HEK293 (cell line): ENCODE data around the gene LAD1.

Experiments used
- GFI1B ChIP-seq: fragments of 450-650 bp; formaldehyde crosslinking; IDR thresholded peaks from 2 replicates; pipeline ENCODE4 v1.5.1; 2016; ENCODE audit warnings: missing biosample characterization, missing genetic modification characterization
- SP7 ChIP-seq: fragments of 450-650 bp; formaldehyde crosslinking; IDR thresholded peaks from 2 replicates; pipeline ENCODE4 v1.5.1; 2016; ENCODE audit warnings: missing biosample characterization, missing genetic modification characterization
- ZBTB7A ChIP-seq: fragments of 450-650 bp; formaldehyde crosslinking; IDR thresholded peaks from 2 replicates; pipeline ENCODE4 v1.5.1; 2016; ENCODE audit warnings: low read depth, missing biosample characterization, missing genetic modification characterization
- ZEB2 ChIP-seq: fragments of 450-650 bp; formaldehyde crosslinking; IDR thresholded peaks from 2 replicates; pipeline ENCODE4 v1.5.1; 2016; ENCODE audit warnings: missing biosample characterization, missing genetic modification characterization
- ZFHX2 ChIP-seq: fragments of 450-650 bp; formaldehyde crosslinking; conservative IDR thresholded peaks from 2 replicates; pipeline ENCODE4 v1.5.1; 2016; ENCODE audit warnings: missing biosample characterization, missing genetic modification characterization
- ZNF311 ChIP-seq: fragments of 450-650 bp; formaldehyde crosslinking; IDR thresholded peaks from 2 replicates; pipeline ENCODE4 v1.5.1; 2017; ENCODE audit warnings: missing biosample characterization, missing genetic modification characterization, borderline replicate concordance
- ZNF426 ChIP-seq: fragments of 450-650 bp; formaldehyde crosslinking; IDR thresholded peaks from 2 replicates; pipeline ENCODE4 v1.5.1; 2017; ENCODE audit warnings: missing biosample characterization, missing genetic modification characterization, mild to moderate bottlenecking, inconsistent platforms, moderate library complexity
- ZNF677 ChIP-seq: fragments of 450-650 bp; IDR thresholded peaks from 2 replicates; pipeline ENCODE4 v1.5.0; 2018; ENCODE audit warnings: missing biosample characterization, mild to moderate bottlenecking, missing genetic modification characterization, moderate library complexity
- ZNF76 ChIP-seq: fragments of 450-650 bp; formaldehyde crosslinking; IDR thresholded peaks from 2 replicates; pipeline ENCODE4; 2016; ENCODE audit warnings: low read depth, missing biosample characterization, missing genetic modification characterization, borderline replicate concordance
- ZNF843 ChIP-seq: fragments of 450-650 bp; formaldehyde crosslinking; IDR thresholded peaks from 2 replicates; pipeline ENCODE4 v1.5.1; 2016; ENCODE audit warnings: missing biosample characterization, missing genetic modification characterization
- ZSCAN23 ChIP-seq: fragments of 450-650 bp; formaldehyde crosslinking; IDR thresholded peaks from 2 replicates; pipeline ENCODE4 v1.5.1; 2016; ENCODE audit warnings: missing biosample characterization, missing genetic modification characterization
- TF ChIP-seq, protein P1 (sequence below): fragments of 450-650 bp; formaldehyde crosslinking; IDR thresholded peaks from 2 replicates; pipeline ENCODE4 v1.5.1; 2016; ENCODE audit warnings: missing biosample characterization, missing genetic modification characterization
- TF ChIP-seq, protein P2 (sequence below): fragments of 450-650 bp; formaldehyde crosslinking; IDR thresholded peaks from 2 replicates; pipeline ENCODE4 v1.5.1; 2017; ENCODE audit warnings: missing biosample characterization, missing genetic modification characterization

DNA sequence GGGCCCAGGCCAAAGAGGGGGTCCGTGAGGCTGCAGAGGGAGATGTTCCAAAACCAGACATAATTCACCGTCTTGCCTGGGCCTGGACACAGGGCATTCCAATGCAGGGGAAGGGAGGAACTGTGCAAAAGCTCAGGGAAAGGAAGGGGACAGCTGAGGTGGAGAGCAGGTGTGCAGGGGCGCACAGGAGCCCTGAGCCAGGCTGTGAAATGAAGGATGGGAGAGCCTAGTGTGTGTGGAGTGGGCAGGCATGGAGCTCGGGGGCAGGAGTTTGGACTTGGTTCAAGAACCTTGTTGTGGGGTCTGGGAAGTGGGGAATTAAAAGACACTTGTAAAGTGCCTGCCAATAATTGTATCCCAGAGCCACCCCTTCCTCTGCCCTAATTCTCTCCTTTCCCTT is 20.1 kb upstream of the LAD1 start:
- TF ChIP-seq, protein P1, sequence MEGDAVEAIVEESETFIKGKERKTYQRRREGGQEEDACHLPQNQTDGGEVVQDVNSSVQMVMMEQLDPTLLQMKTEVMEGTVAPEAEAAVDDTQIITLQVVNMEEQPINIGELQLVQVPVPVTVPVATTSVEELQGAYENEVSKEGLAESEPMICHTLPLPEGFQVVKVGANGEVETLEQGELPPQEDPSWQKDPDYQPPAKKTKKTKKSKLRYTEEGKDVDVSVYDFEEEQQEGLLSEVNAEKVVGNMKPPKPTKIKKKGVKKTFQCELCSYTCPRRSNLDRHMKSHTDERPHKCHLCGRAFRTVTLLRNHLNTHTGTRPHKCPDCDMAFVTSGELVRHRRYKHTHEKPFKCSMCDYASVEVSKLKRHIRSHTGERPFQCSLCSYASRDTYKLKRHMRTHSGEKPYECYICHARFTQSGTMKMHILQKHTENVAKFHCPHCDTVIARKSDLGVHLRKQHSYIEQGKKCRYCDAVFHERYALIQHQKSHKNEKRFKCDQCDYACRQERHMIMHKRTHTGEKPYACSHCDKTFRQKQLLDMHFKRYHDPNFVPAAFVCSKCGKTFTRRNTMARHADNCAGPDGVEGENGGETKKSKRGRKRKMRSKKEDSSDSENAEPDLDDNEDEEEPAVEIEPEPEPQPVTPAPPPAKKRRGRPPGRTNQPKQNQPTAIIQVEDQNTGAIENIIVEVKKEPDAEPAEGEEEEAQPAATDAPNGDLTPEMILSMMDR (tag by site-specific recombination) = no peak
- TF ChIP-seq ZBTB7A (tag by site-specific recombination) (no peak), ZNF677 (no peak), SP7 (tag by site-specific recombination) (no peak), ZSCAN23 (tag by site-specific recombination) (no peak), ZEB2 (tag by site-specific recombination) (no peak), ZNF843 (tag by site-specific recombination) (no peak), GFI1B (tag by site-specific recombination) (no peak), ZNF426 (tag by site-specific recombination) (no peak), ZNF311 (tag by site-specific recombination) (no peak), ZFHX2 (tag by site-specific recombination) (no peak), ZNF76 (tag by site-specific recombination) (no peak)
- TF ChIP-seq, protein P2, sequence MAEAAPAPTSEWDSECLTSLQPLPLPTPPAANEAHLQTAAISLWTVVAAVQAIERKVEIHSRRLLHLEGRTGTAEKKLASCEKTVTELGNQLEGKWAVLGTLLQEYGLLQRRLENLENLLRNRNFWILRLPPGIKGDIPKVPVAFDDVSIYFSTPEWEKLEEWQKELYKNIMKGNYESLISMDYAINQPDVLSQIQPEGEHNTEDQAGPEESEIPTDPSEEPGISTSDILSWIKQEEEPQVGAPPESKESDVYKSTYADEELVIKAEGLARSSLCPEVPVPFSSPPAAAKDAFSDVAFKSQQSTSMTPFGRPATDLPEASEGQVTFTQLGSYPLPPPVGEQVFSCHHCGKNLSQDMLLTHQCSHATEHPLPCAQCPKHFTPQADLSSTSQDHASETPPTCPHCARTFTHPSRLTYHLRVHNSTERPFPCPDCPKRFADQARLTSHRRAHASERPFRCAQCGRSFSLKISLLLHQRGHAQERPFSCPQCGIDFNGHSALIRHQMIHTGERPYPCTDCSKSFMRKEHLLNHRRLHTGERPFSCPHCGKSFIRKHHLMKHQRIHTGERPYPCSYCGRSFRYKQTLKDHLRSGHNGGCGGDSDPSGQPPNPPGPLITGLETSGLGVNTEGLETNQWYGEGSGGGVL (tag by site-specific recombination) = no peak
